Measurements from ENCODE around the gene TPI1.
"Not testable (repeated sequence)": the region's sequence is repeated elsewhere in the genome, so short reads cannot be mapped to it uniquely, and the experiment has no call there.

TPI1 gene

DNA sequence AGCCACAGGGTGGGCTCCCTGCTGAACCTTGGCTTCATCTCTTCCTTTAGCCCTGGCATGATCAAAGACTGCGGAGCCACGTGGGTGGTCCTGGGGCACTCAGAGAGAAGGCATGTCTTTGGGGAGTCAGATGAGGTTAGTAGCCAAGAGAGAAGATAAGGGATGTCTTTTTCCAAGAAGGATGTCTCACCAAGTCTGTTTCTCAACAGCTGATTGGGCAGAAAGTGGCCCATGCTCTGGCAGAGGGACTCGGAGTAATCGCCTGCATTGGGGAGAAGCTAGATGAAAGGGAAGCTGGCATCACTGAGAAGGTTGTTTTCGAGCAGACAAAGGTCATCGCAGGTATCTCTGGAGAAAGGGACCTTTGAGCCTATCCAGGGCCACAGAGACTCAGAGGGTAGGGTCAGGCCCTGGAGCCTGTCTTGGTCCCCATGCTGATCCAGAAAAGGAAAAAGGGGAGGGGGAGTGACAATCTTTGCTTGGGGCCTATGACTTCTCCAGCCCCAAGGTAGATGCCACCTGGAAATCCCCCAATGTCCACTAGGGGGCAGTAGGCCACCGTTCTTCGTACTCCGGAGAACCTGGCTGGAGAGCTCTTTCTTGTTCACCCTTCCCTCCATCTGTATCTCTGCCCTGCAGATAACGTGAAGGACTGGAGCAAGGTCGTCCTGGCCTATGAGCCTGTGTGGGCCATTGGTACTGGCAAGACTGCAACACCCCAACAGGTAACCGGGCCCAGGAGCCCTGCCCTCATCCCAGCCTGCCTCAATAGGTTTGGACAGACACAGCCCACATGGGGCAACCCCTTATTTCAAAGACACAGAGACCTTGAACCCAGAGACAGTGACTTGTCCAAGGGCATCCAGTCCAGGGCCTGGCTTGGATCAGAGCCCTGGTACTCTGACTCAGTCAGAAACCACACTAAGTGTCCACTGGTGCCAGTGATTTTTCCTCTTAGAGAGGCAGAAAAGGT is 2.0 kb downstream of the TPI1 start:
- DNase-seq (ENCODE audit: low spot score), result peak; percentile 89

DNA sequence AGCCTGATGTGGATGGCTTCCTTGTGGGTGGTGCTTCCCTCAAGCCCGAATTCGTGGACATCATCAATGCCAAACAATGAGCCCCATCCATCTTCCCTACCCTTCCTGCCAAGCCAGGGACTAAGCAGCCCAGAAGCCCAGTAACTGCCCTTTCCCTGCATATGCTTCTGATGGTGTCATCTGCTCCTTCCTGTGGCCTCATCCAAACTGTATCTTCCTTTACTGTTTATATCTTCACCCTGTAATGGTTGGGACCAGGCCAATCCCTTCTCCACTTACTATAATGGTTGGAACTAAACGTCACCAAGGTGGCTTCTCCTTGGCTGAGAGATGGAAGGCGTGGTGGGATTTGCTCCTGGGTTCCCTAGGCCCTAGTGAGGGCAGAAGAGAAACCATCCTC is 3.0 kb downstream of the TPI1 start:
- DNase-seq (ENCODE audit: low spot score), result not testable (repeated sequence)

DNA sequence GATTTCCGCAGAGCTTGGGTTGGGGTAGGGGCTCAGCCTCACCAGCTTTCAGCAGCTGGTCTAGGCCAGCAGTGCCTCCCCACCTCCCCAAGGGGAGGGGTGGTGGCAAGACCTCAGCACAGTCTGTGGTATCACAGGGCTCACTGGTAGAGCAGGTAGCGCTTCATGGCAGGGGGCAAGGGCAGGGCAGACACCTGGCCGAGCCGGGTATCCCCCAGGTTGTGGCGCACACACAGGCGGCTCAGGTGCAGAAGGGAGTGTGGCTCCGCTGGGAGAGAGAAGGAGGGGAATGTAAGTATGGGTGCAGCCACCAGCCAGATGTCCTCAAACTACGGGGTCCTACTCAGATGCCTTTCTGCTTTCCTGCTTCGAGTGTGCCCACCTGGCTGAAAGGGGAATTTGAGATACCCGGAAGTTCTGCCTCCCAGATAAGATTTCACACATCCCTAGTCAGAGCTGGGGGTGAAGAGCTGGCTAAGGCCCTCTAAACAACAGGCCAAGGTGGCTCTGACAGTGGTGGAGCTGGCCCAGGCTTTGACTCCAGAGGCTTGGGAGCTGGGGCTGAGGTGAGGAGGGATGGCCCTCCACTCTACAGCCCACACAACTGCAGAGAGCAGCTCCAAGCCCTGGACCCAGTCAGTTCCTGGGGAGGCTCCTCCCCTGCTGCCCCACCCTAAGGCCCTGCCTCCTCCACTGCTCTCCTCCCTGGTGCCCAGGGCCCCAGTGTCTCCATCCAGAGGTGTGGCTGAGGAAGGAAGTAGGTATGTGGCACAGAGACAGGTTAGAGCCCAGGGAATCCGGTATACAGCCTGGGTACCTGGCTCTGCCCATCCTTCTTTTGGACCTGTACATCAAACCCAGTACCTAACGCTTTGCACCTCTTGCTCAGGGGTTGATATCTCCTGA is 4.0 kb downstream of the TPI1 start:
- DNase-seq (ENCODE audit: low spot score), result peak; percentile 73

DNA sequence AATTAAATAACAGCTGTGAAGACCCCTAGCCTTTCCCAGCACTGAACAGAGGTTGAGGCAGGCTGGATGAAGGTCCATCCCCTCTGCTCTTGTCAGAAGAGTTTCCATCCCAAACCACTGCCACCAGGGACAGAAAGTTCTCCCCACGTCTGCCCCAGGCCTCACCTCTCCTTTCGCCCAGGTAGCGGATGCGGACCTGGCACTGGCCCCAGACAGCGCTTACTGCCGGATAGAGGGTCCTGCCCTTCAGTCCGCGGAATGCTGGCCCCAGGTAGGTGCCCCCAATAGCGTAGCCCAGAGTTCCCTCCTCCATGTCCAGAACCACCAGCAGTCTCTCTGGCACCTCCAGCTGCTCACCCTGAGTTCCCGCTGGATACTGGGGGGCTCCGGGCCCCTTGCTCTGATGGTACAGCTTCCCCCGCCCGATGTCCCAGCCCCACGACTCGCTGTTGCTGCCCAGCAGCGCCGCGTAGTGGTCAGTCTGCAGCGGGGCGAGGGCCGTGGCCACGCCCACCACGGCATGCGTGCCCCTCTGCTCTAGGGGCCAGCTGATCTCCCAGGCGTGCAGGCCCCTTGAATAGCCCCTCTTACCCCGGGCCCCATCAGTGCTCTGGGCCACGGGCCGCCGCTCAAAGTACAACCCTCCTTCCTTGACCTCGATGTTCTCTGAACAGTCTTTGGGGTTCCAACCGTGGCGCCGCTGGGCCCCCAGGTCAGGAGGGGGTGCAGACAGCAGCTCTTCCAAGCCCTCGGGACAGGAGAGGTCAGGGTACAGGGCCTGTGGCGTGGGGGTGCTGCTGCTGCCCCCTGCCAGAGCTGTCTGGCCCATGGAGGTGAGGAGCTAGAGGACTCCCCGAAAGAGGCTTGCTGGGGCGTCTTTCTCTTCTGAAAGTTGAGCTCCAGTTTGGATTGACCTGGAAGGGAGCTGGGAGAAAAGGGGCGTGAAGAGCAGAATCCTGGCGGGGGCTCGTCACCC is 5.0 kb downstream of the TPI1 start:
- DNase-seq (ENCODE audit: low spot score), result peak; percentile 78

DNA sequence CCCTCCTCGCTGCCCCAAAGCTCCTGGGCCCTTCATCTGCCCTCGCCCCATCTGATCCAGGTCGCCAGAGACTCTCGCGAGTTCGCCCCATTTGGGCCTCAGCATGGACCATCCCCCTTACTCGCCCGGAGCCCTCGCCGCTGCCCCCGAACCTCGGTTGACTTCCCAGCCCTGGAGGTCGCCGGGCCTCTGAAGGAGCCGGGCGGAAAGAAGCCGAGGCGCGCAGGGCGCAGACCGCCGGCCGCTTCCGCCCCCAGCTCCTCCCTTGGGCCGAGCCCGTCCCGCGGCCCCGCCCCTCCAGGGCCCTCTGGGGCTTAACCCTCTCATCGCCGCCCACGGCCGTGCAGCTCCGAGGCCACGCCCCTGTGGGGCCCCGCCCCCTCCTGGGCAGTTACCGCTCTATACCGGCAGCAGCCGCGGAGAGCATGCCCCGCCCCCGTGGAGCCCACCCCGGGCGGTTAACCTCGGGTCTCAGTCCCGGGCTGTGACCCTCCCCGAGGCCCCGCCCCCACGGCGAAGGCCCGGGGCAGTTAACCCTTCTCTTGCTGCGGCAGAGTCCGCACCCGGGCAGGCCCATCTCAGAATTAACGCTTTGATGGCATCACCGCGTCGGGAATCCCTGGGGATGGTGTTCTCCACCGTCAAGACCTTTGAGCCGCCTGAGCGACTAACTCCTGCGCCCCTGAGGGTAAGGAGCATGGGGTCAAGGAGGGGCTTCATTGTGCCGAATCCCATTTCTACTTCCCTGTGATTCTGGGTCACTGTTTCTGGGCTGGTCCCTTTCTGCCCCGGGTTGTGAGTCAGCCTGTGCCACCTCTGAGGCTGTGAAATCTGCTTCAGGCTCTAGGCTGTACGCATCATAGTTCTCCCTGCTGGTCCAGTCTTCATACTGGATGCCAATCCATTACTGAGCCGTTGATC is 6.0 kb downstream of the TPI1 start, which contains the start of gene SPSB2:
Gene SPSB2 (minus strand): TSS at position 210 of the 921 bp plus-strand sequence. CDS start 402 bp downstream, outside the sequence.
- DNase-seq (ENCODE audit: low spot score), result peak; percentile 98

DNA sequence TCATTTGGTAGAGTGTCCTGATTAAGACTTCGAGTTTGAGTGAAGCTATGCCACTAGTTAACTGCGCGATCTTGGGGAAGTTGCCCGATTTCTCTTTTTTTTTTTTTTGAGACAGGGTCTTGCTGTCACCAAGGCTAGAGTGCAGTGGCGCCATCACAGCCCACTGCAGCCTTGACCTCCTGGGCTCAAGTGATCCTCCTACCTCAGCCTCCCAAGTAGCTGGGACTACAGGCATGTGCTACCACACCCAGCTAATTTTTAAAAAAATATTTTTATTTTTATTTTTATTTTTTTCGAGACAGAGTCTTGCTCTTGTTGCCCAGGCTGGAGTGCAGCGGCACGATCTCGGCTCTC is 6.7 kb downstream of the TPI1 start:
- DNase-seq (ENCODE audit: low spot score), result not testable (repeated sequence)

DNA sequence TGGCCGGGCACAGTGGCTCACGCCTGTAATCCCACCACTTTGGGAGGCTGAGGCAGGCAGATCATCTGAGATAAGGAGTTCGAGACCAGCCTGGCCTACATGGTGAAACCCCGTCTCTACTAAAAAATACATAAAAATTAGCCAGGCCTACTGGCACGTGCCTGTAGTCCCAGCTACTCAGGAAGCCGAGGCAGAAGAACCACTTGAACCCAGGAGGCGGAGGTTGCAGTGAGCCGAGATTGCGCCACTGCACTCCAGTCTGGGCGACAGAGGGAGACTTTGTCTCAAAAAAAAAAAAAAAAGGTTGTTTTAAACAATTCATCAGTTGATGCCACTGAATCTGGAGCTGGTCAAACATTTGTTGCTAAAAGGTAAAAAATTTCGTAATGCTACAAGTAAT is 12.5 kb downstream of the TPI1 start:
- DNase-seq (ENCODE audit: low spot score), result not testable (repeated sequence)

DNA sequence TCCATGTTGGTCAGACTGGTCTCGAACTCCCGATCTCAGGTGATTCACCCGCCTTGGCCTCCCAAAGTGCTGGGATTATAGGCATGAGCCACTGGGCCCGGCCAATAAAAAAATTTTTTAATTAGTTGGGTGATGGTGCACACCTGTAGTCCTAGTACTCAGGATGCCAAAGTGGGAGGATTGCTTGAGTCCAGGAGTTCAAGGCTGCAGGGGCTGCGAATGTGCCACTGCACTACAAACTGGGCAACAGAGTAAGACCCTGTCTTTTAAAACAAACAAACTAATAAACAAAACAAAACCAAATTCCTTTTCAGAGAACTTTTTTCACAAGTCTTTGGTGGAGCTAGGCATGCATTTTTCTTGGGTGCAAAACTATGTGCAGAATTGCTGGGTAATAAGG is 15.9 kb downstream of the TPI1 start:
- DNase-seq (ENCODE audit: low spot score), result no peak

DNA sequence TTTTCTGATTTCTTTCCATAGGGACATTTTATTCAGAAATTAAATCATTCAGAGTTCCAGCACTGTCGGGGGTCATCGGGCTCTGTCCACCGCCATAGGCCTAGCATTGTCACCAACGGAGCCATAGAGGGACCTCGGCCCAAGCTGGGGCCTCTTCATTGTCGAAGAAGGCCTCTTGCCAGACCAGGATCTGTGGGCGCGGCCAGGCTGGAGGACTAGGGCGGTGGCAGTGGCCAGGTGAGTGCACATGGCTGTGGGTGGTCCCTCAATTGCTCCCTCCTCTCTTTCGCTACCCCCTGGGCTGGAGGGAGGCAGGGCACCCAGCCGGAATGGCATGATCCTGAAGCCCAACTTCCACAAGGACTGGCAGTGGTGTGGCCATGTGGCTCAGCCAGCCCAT is 16.4 kb downstream of the TPI1 start:
- DNase-seq (ENCODE audit: low spot score), result no peak

DNA sequence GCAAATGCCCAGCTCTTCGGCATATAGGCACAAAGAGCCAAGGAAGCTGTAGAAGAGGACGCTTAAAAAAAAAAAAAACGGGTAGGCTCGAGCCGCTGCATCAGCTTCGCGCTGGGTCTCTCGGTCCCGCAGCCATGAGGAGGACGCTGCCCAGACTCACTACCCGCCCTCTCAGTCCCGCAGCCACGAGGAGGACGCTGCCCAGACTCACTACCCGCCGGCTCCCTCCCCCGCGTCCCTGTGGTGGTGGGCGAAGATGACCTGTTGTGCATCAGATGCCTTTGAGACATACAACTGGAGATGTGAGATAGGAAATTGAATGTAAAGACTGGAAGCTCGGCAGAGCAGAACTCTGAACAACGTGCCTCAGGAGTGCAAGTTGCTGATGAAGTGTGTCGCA is 17.2 kb downstream of the TPI1 start:
- no peak for DNase-seq (ENCODE audit: low spot score)

DNA sequence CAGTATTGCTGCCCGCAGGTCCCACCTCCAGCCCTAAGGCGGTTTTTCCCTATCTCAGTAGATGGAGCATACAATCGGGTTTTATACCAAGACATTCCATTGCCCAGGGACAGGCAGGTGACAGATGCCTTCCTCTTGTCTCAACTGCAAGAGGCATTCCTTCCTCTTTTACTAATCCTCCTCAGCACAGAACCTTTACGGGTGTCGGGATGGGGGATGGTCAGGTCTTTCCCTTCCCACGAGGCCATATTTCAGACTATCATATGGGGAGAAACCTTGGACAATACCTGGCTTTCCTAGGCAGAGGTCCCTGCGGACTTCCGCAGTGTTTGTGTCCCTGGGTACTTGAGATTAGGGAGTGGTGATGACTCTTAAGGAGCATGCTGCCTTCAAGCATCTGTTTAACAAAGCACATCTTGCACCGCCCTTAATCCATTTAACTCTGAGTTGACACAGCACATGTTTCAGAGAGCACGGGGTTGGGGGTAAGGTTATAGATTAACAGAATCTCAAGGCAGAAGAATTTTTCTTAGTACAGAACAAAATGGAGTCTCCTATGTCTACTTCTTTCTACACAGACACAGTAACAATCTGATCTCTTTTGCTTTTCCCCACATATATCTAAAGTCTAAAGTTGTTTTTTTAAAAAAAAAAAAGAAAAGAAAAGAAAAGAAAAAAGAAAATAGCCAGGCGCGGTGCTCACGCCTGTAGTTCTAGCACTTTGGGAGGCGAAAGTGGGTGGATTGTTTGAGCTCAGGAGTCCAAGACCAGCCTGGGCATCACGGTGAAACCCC is 19.1 kb downstream of the TPI1 start:
- DNase-seq (ENCODE audit: low spot score), result not testable (repeated sequence)

DNA sequence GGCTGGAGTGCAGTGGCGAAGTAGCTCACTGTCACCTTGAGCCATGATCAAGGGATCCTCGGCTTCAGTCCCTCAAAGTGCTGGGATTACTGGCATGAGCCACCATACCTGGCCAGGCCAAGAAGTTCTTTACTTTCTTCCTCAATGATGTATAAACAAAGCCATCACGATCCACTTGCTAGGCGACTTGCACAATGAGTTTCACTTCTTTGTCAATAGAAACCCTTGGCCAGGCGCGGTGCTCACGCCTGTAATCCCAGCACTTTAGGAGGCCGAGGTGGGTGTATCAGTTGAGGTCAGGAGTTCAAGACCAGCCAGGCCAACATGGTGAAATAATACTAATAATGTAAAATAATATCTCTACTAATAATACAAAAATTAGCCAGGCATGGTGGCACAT is 20.1 kb downstream of the TPI1 start:
- no peak for DNase-seq (ENCODE audit: low spot score)

DNA sequence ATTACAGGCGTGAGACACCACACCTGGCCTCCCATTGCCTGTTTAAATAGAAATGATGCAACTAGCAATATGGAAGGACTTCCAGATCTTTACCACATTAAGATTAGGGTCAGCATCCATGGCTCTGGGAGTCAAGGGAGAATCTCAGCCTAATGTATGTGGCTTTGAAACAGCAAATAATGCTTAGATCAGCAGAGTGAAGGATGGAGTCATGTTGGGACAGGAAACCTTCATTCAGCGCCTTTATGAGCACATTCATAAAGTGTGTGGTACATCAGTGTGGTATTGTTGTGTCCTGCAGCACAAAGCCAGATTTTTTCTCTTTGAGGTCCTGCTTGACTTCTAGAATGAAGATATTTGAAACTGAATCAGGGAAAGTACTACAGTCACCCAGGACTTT is 21.0 kb downstream of the TPI1 start:
- DNase-seq (ENCODE audit: low spot score), result no peak

DNA sequence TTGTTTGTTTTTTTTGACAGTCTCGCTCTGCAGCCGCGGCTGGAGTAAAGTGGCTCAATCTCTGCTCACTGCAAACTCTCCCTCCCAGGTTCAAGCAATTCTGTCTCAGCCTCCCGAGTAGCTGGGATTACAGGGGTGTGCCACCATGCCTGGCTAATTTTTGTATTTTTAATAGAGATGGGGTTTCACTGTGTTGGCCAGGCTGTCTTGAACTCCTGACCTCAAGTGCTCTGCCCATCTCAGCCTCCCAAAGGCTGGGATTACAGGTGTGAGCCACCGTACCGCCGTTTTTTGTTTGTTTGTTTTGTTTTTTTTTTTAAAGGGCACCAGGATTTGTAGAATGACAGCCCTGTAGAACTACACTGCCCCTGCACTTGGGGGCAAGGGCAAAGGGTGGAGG is 21.5 kb downstream of the TPI1 start:
- DNase-seq (ENCODE audit: low spot score), result not testable (repeated sequence)

DNA sequence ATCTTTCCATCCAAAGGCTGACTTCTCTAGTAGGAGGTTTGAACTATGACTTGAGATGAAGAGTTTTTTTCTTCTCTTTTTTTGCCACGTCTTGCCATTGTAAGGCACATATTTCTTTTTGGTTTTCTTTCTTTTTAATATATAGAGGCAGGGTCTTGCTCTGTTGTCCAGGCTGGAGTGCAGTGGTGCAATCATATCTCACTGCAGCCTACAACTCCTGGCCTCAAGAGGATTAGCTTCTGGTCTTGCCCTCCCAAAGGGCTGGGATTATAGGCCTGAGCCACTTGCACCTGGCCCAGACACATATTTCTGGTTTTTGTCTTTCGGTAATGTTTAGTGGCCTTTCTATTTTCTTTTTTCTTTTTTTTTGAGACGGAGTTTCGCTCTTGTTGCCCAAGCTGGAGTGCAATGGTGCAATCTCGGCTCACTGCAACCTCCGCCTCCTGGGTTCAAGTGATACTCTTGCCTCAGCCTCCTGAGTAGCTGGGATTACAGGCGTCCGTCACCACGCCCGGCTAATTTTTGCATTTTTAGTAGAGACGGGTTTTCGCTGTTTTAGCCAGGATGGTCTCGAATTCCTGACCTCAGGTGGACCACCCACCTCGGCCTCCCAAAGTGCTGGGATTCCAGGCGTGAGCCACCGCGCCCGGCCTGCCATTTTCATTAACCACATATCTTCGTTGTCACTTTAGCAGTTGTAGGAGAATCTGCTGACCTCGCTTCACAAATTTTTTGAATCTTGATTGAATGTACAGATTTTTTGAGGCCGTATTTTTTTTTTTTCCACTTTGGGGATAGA is 22.6 kb downstream of the TPI1 start:
- not testable (repeated sequence) for DNase-seq (ENCODE audit: low spot score)

DNA sequence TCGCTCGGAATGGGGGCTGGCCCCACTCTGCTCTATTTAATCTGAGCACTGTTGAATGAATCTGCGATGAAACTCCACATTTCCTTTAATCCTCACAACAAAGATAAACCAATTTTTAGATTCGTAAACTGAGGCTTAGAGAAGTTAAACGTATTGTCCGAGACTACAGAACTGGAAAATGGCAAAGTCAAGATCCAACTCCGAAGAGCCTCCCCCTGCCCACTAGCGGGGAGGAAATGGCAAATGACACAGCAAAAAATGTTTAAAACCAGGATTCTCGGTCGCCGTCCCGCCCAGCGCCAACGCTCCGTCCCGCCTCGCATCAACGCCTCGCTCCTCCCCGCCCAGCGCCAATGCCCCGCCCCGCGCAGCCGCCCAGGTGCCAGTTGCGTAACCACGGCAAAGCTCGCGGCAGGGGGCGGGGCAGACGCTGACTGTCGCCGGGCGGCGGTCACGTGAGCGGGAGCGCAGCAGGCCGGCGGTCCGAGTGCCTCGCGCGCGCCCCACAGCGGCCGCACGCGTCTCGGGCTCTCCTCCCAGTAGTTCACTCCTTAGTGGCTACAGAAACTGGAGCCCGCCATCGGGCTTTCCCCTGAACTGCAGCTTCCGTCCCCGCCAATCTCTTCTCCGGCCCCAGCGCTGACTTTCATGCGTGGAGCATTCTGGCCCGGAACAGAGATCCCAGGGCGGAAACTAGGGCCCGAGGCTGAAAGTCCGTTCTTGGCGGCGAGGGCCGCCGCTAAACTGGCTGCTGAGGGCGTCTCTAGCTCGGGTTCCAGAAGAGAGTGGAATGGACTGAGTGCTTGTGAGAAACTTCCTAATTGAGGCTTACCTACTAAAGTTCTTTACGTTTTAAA is 23.7 kb downstream of the TPI1 start:
- DNase-seq (ENCODE audit: low spot score), result peak; percentile 98

DNA sequence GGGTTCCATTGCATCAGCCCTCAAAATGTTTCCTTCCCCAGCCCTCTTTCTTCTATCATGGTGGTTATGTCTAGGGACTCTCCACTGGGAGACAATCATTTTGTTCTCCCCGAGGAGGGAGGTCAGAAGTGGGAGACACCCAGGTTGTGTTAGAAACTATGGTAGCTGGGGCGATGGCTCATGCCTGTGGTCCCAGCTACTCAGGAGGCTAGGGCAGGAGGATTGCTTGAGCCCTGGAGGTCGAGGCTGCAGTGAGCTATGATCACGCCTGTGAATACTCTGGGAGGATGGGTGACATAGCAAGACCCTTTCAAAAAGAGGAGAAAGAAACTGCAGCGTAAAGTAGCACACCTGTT is 24.3 kb downstream of the TPI1 start:
- DNase-seq (ENCODE audit: low spot score), result no peak

DNA sequence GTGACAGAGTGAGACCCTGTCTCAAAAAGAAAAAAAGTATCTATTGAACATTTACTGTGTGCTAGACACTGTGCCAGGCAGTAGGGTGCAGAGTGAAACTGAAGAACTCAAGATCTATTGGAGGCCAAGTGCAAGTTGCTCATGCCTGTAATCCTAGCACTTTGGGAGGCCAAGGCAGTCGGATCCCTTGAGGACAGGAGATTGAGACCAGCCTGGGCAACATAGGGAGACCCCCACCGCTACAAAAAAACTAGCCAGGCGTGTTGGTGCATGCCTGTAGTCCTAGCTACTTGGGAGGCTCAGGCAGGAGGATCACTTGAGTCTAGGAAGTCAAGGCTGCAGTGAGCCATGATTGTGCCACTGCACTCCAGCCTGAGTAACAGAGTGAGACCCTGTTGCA is 25.4 kb downstream of the TPI1 start:
- DNase-seq (ENCODE audit: low spot score), result not testable (repeated sequence)
